GM12892 (cell line): Measurements from ENCODE around the gene FYB1.

Experiments
- POLR2A ChIP-seq: IDR thresholded peaks from 2 replicates; pipeline ENCODE4 v1.6.1; 2011; ENCODE audit warnings: low read depth, low read length, control low read depth
- TAF1 ChIP-seq: IDR thresholded peaks from 2 replicates; pipeline ENCODE4 v1.6.1; 2011; ENCODE audit warnings: low read depth, mild to moderate bottlenecking, control low read depth, low read length, borderline replicate concordance

DNA sequence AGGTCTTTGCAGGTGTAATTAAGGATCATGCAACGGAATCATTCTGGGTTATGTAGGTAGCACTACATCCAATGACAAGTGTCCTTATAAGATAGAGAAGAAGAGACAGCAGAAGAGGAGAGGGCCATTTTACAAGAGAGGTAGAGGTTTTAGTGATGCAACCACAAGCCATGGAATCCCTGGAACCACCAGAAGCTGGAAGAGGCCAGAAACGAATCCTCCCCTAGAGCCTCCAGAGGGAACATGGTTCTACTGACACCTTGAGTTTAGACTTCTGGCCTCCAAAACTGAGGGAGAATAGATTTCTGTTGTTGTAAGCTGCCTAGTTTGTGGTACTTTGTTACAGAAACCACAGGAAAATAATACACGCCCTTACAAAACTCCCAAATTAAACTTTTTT is 3.5 kb downstream of the FYB1 start:
- no peak for TF ChIP-seq POLR2A
- no peak for TF ChIP-seq TAF1
